ENCODE results near the gene CEP112. TPM values are rescaled to one million over a fixed set of nuclear protein-coding genes. Genes with fewer than 3 reads are reported as not detected.

The CEP112 gene
- total RNA-seq, 1 donor from 2014 or later = 3.8 TPM

DNA sequence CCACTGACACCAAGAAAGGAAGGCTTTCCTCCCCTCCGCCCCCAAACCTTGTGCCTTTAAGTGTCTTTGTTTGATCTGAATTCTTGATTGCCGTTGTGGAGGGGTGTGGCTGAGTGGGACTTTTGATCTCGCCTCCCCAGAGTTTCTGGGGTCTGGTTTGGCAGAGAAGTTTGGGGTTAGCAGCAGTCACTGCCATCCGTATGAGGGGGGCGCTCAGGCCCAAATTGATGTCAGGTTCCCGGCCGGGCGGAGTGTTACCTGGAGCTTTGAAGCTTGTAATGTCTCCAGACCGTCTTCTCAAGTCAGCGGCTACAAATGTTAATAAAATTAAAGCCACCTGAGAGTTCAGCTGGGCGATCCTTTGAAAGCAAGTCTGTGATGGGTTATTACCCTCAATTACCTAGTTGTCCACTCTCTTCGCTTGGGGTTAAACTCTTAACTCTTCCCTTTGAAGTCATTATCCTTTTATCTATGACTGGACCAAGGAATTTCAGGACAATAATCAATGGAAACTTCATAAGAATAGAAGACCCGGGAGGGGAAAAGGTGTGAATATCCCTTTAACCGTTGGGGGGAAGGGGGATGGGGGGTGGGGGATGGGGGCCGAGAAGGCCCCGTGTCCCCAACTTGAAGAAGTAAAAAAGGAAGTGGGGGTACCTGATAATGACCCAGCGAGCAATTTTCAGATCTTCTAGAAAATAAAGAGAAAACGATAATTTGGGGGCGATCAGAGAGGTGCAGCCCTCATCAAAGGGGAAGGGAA, 598.7 kb downstream of the CEP112 start:
- DNase-seq = no peak
- Mint-ChIP-seq H3K27me3 (peaks cover 13% of the 10 kb centered on the region), H3K4me1 (peaks cover 6% of the 10 kb centered on the region), H3K36me3 (ENCODE audit: low read depth) (no peaks in the 10 kb centered on the region), H3K9me3 (no peaks in the 10 kb centered on the region), H3K4me3 (no peak overlapping the region), H3K27ac (no peak overlapping the region)
- TF ChIP-seq, protein P1, sequence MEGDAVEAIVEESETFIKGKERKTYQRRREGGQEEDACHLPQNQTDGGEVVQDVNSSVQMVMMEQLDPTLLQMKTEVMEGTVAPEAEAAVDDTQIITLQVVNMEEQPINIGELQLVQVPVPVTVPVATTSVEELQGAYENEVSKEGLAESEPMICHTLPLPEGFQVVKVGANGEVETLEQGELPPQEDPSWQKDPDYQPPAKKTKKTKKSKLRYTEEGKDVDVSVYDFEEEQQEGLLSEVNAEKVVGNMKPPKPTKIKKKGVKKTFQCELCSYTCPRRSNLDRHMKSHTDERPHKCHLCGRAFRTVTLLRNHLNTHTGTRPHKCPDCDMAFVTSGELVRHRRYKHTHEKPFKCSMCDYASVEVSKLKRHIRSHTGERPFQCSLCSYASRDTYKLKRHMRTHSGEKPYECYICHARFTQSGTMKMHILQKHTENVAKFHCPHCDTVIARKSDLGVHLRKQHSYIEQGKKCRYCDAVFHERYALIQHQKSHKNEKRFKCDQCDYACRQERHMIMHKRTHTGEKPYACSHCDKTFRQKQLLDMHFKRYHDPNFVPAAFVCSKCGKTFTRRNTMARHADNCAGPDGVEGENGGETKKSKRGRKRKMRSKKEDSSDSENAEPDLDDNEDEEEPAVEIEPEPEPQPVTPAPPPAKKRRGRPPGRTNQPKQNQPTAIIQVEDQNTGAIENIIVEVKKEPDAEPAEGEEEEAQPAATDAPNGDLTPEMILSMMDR (IDR thresholded peaks at IDR 0.05) = no peak
- no peak for ATAC-seq (ENCODE audit: low read depth)
- intact Hi-C loops (cut with micrococcal nuclease) = no loop called here
- CTCF ChIA-PET = no interaction called here
- POLR2A ChIA-PET = no interaction called here

DNA sequence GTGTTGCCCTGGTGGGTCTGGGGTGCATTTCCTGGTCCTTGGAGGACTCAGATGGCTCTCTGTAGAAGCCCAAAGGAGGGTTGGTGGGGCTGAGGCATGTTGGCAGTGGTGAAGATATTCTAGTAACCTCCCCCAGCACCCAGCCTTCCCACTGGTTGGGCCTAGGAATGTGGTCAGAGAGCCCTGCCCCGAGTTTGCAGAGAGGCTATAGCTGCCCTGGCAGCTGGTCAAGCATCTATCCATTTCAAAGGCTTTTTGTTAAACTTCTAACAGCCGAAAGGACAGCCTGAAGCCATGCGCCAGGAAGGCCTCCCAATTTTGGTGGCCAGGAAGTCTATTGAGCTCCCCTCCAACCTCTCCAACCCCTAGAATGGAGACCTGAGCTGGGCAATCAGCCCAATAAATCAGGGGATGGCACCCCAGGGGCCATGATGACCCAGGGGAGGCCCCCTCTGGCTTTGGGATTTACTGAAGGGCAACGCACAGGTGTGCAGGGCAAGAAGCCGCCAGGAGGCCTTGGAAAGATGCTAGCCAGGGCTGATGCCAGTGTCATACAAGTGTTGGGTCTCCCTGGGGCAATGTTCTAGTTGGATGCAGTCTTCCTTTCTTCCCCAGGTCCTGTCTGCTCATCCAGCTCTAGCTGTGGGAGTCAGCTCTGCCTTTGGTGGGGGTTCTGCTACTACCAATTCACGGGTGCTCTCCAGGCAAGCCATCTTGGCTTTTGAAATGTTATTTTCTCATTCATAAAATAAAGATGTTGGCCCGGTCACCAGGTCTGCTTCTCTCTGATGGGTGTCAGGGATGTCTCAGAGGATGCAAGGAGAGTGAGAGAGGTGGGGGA, 599.6 kb downstream of the CEP112 start:
- CTCF ChIA-PET = no interaction called here
- no peak overlapping the region for H3K27ac Mint-ChIP-seq
- ATAC-seq (ENCODE audit: low read depth) (no peak), DNase-seq (no peak)
- TF ChIP-seq, protein P1 (IDR thresholded peaks at IDR 0.05) = no peak
- peaks cover 6% of the 10 kb centered on the region for H3K4me1 Mint-ChIP-seq
- no peak overlapping the region for H3K4me3 Mint-ChIP-seq
- H3K9me3 Mint-ChIP-seq = no peaks in the 10 kb centered on the region
- POLR2A ChIA-PET = no interaction called here
- no peaks in the 10 kb centered on the region for H3K36me3 Mint-ChIP-seq (ENCODE audit: low read depth)
- peaks cover 13% of the 10 kb centered on the region for H3K27me3 Mint-ChIP-seq
- intact Hi-C loops (cut with micrococcal nuclease) = no loop called here

DNA sequence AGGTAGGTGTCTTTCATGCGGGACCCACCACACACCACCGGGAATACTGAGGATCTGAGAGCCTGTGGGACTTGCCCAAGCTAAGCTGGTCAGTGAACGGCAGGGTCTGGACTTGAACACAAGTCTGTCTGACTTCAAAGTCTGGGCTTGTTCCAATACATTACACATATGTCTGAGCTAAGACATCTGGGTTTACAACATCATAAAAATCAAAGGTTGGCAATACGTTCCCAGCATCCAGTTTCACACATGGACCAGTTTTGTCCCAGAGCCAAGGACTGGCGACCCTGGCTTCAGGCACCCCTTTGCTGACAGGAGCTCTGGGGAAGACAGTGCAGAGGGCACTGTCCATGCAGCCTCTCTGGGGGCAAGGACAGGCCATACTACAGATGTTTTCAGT, 602.6 kb downstream of the CEP112 start:
- no peak for DNase-seq
- no peaks in the 10 kb centered on the region for H3K9me3 Mint-ChIP-seq
- ChIA-PET POLR2A (no interaction called here), CTCF (no interaction called here)
- ATAC-seq (ENCODE audit: low read depth) = no peak
- TF ChIP-seq, protein P1 (IDR thresholded peaks at IDR 0.05) = no peak
- peaks cover 16% of the 10 kb centered on the region for H3K27me3 Mint-ChIP-seq
- H3K4me3 Mint-ChIP-seq = no peak overlapping the region
- no peak overlapping the region for H3K27ac Mint-ChIP-seq
- no peaks in the 10 kb centered on the region for H3K36me3 Mint-ChIP-seq (ENCODE audit: low read depth)
- intact Hi-C loops (cut with micrococcal nuclease) = no loop called here
- H3K4me1 Mint-ChIP-seq = peaks cover 6% of the 10 kb centered on the region

DNA sequence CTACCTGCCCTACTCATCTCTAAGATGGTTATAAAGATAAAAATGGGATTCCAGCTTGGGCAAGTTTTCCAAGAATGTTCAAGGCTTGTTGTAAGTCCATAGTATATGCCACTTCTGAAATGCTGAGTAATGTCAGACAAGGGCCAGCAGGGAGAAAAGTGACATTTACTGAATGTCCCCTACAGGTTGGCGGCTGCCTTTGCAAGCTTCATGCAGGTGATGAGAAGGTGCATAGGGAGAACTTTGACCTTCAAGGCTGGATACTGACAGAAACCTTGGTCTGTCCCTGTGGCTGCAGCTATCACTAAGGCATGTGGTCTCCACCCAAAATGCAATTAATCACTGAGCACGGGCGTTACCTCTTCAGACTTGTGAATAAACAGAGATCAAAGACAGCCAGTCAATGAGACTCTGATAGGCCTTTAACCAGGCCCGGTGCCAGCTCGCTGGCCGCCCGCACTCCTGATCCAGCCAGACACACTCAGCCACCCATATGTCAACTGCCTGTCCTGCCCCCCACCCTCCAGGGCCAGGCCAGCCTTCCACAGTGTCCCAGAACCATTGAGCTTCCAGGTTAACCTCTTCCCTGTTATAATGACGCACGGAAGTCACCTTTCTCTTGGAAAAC, 603.6 kb downstream of the CEP112 start:
- H3K4me1 Mint-ChIP-seq = no peaks in the 10 kb centered on the region
- intact Hi-C loops (cut with micrococcal nuclease) = no loop called here
- no peaks in the 10 kb centered on the region for H3K36me3 Mint-ChIP-seq (ENCODE audit: low read depth)
- no peaks in the 10 kb centered on the region for H3K9me3 Mint-ChIP-seq
- no peak overlapping the region for H3K27ac Mint-ChIP-seq
- ChIA-PET CTCF (no interaction called here), POLR2A (no interaction called here)
- DNase-seq = no peak
- peaks cover 15% of the 10 kb centered on the region for H3K27me3 Mint-ChIP-seq
- TF ChIP-seq, protein P1 (IDR thresholded peaks at IDR 0.05) = no peak
- no peak overlapping the region for H3K4me3 Mint-ChIP-seq
- ATAC-seq (ENCODE audit: low read depth) = no peak

Data from activated B cell treated with CpG ODN at 0.5 μM for 24 hours (primary cell).